HUES6 (cell line): ENCODE data around the gene SPPL2B.

Source experiments
- H3K27ac ChIP-seq: 2 replicates; pipeline ENCODE4 v1.7.0; 2013; ENCODE audit warnings: low read depth, mild to moderate bottlenecking, low read length, inconsistent platforms
- H3K27me3 ChIP-seq: 2 replicates; pipeline ENCODE4 v1.6.1; 2013; ENCODE audit warnings: low read length; ENCODE audit not compliant: control insufficient read depth, insufficient read depth
- H3K36me3 ChIP-seq: 2 replicates; pipeline ENCODE4 v1.6.1; 2013; ENCODE audit warnings: low read length; ENCODE audit not compliant: control insufficient read depth, insufficient read depth
- H3K4me1 ChIP-seq: 2 replicates; pipeline ENCODE4 v1.6.1; 2013; ENCODE audit warnings: low read length; ENCODE audit not compliant: control insufficient read depth, insufficient read depth
- H3K4me3 ChIP-seq: 2 replicates; pipeline ENCODE4 v1.5.1; 2013; ENCODE audit warnings: low read depth, low read length
- H3K9ac ChIP-seq: one replicate; pipeline ENCODE4 v1.6.1; 2013; ENCODE audit warnings: mild to moderate bottlenecking, low read length
- H3K9me3 ChIP-seq: 2 replicates; pipeline ENCODE4 v1.6.1; 2013; ENCODE audit warnings: low read depth, low read length; ENCODE audit not compliant: control insufficient read depth, insufficient read depth

Gene SPPL2B

GRCh38 chr19:2360833-2361232 lies 32.3 kb downstream of the SPPL2B start:
- H3K4me3 ChIP-seq = no peak overlapping the region
- H3K27me3 ChIP-seq = peaks cover 34% of the 10 kb centered on the region
- H3K36me3 ChIP-seq = no peaks in the 10 kb centered on the region
- H3K9me3 ChIP-seq = no peaks in the 10 kb centered on the region
- H3K4me1 ChIP-seq = no peaks in the 10 kb centered on the region
- H3K9ac ChIP-seq = no peak overlapping the region
- no peak overlapping the region for H3K27ac ChIP-seq

DNA sequence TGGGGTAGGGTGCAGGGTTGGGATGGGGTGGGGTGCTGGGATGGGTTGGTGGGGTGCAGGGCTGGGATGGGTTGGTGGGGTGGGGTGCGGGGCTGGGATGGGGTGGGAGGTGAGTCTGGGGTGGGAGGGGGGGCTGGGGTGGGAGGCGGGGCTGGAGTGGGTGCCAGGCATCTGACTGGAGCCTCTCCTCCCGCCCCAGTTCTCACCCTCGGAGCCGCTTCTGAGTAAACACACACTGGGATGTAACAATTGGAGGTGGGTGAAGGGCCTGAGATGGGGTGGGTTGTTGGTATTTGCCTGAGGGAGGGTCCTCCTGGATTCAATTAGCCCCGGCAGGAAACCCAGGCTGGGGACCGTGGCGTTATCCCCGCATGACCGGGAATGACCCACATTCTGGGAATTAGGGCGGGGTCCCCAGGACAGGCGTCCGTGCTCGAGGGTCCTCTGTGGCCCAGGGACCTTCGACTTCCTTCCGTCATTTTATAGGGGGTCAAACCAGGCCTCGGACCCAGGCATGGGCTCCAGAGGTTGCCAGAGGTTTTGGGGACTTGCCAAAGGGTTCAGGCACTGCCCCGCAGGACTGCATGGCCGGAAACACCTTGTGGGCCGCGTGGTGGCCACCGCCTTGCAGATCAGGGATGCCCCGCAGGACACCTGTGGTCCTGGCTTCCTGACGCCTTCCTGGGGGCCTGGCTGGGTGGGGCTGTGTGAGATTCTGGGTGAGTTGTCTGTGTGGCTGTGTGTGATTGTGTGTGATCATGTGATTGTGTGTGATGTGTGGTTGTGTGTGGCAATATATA lies 33.0 kb downstream of the SPPL2B start:
- no peaks in the 10 kb centered on the region for H3K4me1 ChIP-seq
- H3K36me3 ChIP-seq = no peaks in the 10 kb centered on the region
- no peak overlapping the region for H3K27ac ChIP-seq
- H3K4me3 ChIP-seq = no peak overlapping the region
- no peak overlapping the region for H3K9ac ChIP-seq
- no peaks in the 10 kb centered on the region for H3K9me3 ChIP-seq
- peaks cover 34% of the 10 kb centered on the region for H3K27me3 ChIP-seq

- Histone ChIP-seq H3K36me3 (no peaks in the 10 kb centered on the region), H3K9ac (no peak overlapping the region), H3K4me3 (no peak overlapping the region), H3K27ac (no peak overlapping the region), H3K27me3 (peaks cover 34% of the 10 kb centered on the region), H3K9me3 (no peaks in the 10 kb centered on the region), H3K4me1 (no peaks in the 10 kb centered on the region)
Measured at GRCh38 chr19:2362046-2362969, 33.8 kb downstream of the SPPL2B start.

DNA sequence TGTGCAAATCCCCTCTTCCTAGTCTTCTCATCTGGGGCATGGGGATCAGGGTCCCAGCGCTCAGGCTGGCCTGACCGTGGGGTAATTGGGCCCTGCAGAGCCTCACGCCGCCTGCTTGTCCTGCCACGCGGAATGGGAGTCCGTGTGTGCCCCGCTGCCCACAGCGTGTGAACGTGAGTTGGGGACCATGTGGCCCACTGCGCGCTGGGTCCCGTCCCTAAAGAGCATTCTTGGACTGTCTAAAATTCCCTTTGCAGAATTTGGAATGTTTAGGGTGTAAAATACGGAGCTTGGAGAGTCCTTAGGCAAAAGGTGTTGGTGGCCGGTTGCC lies 34.5 kb downstream of the SPPL2B start:
- H3K27me3 ChIP-seq = peaks cover 33% of the 10 kb centered on the region
- no peaks in the 10 kb centered on the region for H3K4me1 ChIP-seq
- no peaks in the 10 kb centered on the region for H3K9me3 ChIP-seq
- H3K36me3 ChIP-seq = no peaks in the 10 kb centered on the region
- H3K27ac ChIP-seq = no peak overlapping the region
- H3K9ac ChIP-seq = no peak overlapping the region
- H3K4me3 ChIP-seq = no peak overlapping the region

DNA sequence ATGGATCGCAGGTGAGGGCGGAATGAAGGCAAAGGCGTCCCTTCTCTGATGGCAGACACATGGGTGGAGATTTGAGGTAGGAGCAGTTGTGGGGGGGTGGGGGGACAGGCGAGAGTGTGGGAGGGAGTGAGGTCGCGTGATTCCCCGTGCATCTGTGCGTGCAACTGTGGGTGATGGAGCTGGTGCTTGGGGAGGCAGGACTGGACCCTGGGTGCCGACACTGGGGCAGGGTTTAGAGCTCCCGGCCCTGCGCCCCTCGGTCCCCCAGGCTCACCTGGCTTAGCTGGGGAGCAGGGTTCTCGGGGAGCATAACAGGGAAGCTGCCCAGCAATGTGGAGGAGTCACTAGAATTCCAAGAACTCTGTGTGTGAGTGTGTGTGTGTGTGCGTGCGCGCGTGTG lies 34.9 kb downstream of the SPPL2B start:
- no peaks in the 10 kb centered on the region for H3K36me3 ChIP-seq
- no peak overlapping the region for H3K27ac ChIP-seq
- no peak overlapping the region for H3K9ac ChIP-seq
- H3K4me1 ChIP-seq = no peaks in the 10 kb centered on the region
- H3K27me3 ChIP-seq = peaks cover 28% of the 10 kb centered on the region
- no peak overlapping the region for H3K4me3 ChIP-seq
- no peaks in the 10 kb centered on the region for H3K9me3 ChIP-seq

- H3K9me3 ChIP-seq = peaks cover 2% of the 10 kb centered on the region; the same call in 1 of the 2 replicates
- peaks cover 11% of the 10 kb centered on the region for H3K27me3 ChIP-seq
- H3K27ac ChIP-seq = no peak overlapping the region
- H3K9ac ChIP-seq = no peak overlapping the region
- no peaks in the 10 kb centered on the region for H3K36me3 ChIP-seq
- H3K4me3 ChIP-seq = no peak overlapping the region
- H3K4me1 ChIP-seq = no peaks in the 10 kb centered on the region
Measured at GRCh38 chr19:2365201-2365970, 36.9 kb downstream of the SPPL2B start.

GRCh38 chr19:2371656-2372055 lies 43.2 kb downstream of the SPPL2B start:
- H3K4me3 ChIP-seq = no peak overlapping the region
- H3K27ac ChIP-seq = no peak overlapping the region
- H3K4me1 ChIP-seq = no peaks in the 10 kb centered on the region
- no peaks in the 10 kb centered on the region for H3K36me3 ChIP-seq
- H3K9me3 ChIP-seq = peaks cover 2% of the 10 kb centered on the region; the same call in 1 of the 2 replicates
- no peak overlapping the region for H3K9ac ChIP-seq
- no peaks in the 10 kb centered on the region; the same call in 1 of the 2 replicates for H3K27me3 ChIP-seq

- H3K36me3 ChIP-seq = no peaks in the 10 kb centered on the region
- H3K9me3 ChIP-seq = peaks cover 2% of the 10 kb centered on the region; the same call in 1 of the 2 replicates
- H3K27ac ChIP-seq = no peak overlapping the region
- no peaks in the 10 kb centered on the region; the same call in 1 of the 2 replicates for H3K27me3 ChIP-seq
- H3K4me1 ChIP-seq = no peaks in the 10 kb centered on the region
- H3K4me3 ChIP-seq = no peak overlapping the region
- no peak overlapping the region for H3K9ac ChIP-seq
Measured at GRCh38 chr19:2372076-2372612, 43.7 kb downstream of the SPPL2B start.

GRCh38 chr19:2374808-2375207 lies 46.3 kb downstream of the SPPL2B start:
- no peak overlapping the region for H3K9ac ChIP-seq
- H3K4me1 ChIP-seq = no peaks in the 10 kb centered on the region
- peaks cover 5% of the 10 kb centered on the region; the same call in 1 of the 2 replicates for H3K9me3 ChIP-seq
- no peaks in the 10 kb centered on the region for H3K27me3 ChIP-seq
- H3K36me3 ChIP-seq = no peaks in the 10 kb centered on the region
- H3K4me3 ChIP-seq = no peak overlapping the region
- H3K27ac ChIP-seq = no peak overlapping the region

GRCh38 chr19:2375353-2376121 lies 47.1 kb downstream of the SPPL2B start:
- H3K9me3 ChIP-seq = peaks cover 10% of the 10 kb centered on the region
- no peaks in the 10 kb centered on the region for H3K4me1 ChIP-seq
- H3K36me3 ChIP-seq = no peaks in the 10 kb centered on the region
- no peaks in the 10 kb centered on the region for H3K27me3 ChIP-seq
- no peak overlapping the region for H3K4me3 ChIP-seq
- no peak overlapping the region for H3K27ac ChIP-seq
- H3K9ac ChIP-seq = no peak overlapping the region
